Panc1 (cell line): ENCODE results near the gene IGFBP3.

Experiments
- POLR2AphosphoS5 ChIP-seq: IDR thresholded peaks from 2 replicates; pipeline ENCODE4 v1.6.1; 2012; ENCODE audit warnings: mild to moderate bottlenecking, low read depth, low read length, moderate library complexity
- SIN3A ChIP-seq: IDR thresholded peaks from 2 replicates; pipeline ENCODE4 v1.6.1; 2012; ENCODE audit warnings: low read depth, mild to moderate bottlenecking, low read length, moderate library complexity, borderline replicate concordance; ENCODE audit not compliant: insufficient read depth
- TCF7L2 ChIP-seq: IDR thresholded peaks from 2 replicates; pipeline ENCODE4 v1.6.1; 2011; ENCODE audit warnings: mild to moderate bottlenecking, low read depth, low read length, inconsistent platforms
- TF ChIP-seq, protein P1 (sequence below): fragments of 450-650 bp; IDR thresholded peaks from 2 replicates; pipeline ENCODE4 v1.5.1; 2017; ENCODE audit warnings: mild to moderate bottlenecking
- TF ChIP-seq, protein P2 (sequence below), 2 experiments: IDR thresholded peaks; 2 replicates each; pipeline ENCODE4 v1.6.1; 2011 to 2012; ENCODE audit warnings: low read depth in 2 of 2, control low read depth in 1 of 2, low read length in 1 of 2, mild to moderate bottlenecking in 1 of 2, moderate library complexity in 1 of 2; ENCODE audit not compliant: insufficient read depth in 1 of 2

DNA sequence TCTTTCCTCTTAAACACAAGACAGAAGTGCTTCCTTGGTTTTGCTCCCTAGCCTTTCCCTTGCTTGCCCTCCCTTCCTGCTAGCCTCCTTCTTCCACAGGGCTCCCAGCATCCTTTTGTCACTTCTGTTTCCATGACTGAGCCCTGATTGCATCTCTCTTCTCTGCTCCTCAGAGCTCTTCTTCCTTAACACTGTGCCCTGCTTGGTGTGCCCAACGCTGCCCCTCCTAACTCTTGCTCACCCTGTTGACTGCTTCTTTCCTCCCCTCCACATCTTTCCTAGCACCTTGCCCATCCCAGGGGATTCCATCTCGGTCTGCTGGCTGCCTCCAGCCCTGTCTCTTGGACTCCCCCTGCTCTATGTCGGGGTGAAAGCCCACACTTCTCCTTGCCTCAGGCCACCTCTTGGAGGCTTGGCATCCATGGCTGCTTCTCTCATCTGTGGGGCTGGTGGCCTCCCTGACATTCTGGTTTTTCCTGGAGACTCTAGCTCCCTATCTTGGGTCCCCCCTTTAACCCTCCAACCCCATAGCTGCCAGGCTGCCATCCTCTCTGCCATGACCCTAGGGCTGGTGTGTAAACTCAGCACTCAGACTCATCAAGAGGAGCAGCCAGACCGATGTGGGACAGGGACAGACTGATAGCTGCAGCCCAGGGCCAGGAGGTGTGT is 26.9 kb downstream of the IGFBP3 start:
- TF ChIP-seq, protein P1, sequence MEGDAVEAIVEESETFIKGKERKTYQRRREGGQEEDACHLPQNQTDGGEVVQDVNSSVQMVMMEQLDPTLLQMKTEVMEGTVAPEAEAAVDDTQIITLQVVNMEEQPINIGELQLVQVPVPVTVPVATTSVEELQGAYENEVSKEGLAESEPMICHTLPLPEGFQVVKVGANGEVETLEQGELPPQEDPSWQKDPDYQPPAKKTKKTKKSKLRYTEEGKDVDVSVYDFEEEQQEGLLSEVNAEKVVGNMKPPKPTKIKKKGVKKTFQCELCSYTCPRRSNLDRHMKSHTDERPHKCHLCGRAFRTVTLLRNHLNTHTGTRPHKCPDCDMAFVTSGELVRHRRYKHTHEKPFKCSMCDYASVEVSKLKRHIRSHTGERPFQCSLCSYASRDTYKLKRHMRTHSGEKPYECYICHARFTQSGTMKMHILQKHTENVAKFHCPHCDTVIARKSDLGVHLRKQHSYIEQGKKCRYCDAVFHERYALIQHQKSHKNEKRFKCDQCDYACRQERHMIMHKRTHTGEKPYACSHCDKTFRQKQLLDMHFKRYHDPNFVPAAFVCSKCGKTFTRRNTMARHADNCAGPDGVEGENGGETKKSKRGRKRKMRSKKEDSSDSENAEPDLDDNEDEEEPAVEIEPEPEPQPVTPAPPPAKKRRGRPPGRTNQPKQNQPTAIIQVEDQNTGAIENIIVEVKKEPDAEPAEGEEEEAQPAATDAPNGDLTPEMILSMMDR, result no peak
- TF ChIP-seq SIN3A, result no peak
- no peak for TF ChIP-seq POLR2AphosphoS5
- TF ChIP-seq TCF7L2, result no peak
- TF ChIP-seq, protein P2, sequence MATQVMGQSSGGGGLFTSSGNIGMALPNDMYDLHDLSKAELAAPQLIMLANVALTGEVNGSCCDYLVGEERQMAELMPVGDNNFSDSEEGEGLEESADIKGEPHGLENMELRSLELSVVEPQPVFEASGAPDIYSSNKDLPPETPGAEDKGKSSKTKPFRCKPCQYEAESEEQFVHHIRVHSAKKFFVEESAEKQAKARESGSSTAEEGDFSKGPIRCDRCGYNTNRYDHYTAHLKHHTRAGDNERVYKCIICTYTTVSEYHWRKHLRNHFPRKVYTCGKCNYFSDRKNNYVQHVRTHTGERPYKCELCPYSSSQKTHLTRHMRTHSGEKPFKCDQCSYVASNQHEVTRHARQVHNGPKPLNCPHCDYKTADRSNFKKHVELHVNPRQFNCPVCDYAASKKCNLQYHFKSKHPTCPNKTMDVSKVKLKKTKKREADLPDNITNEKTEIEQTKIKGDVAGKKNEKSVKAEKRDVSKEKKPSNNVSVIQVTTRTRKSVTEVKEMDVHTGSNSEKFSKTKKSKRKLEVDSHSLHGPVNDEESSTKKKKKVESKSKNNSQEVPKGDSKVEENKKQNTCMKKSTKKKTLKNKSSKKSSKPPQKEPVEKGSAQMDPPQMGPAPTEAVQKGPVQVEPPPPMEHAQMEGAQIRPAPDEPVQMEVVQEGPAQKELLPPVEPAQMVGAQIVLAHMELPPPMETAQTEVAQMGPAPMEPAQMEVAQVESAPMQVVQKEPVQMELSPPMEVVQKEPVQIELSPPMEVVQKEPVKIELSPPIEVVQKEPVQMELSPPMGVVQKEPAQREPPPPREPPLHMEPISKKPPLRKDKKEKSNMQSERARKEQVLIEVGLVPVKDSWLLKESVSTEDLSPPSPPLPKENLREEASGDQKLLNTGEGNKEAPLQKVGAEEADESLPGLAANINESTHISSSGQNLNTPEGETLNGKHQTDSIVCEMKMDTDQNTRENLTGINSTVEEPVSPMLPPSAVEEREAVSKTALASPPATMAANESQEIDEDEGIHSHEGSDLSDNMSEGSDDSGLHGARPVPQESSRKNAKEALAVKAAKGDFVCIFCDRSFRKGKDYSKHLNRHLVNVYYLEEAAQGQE (IDR thresholded peaks at IDR 0.05; ENCODE audit: insufficient read depth in 1 of 2, low read depth in 2 of 2, low read length in 1 of 2), result no peak
